Activated CD8-positive, alpha-beta memory T cell treated with anti-CD3 and anti-CD28 coated beads for 36 hours (primary cell): ENCODE data around the gene SAMD4A. TPM values are rescaled to one million over a fixed set of nuclear protein-coding genes. Genes with fewer than 3 reads are reported as not detected.

Source experiments
- CTCF ChIA-PET: fragments of 350-600 bp; sonication (Branson Sonifier 250); formaldehyde crosslinking; loops from one replicate; lab custom pipeline; 2021; ENCODE audit warnings: antibody characterized with exemption; lab: Charles Lee
- POLR2A ChIA-PET: fragments of 350-600 bp; sonication (Branson Sonifier 250); formaldehyde crosslinking; loops from one replicate; lab custom pipeline; 2021; ENCODE audit warnings: antibody characterized with exemption; lab: Charles Lee
- total RNA-seq, 2 experiments: library from RNA; stranded (reverse); gene quantifications; one replicate each; pipeline ENCODE4 v1.2.3, GENCODE V29; 2021

The SAMD4A gene
- total RNA-seq, 2 experiments from 2014 or later: 4.0 to 4.8 TPM

DNA sequence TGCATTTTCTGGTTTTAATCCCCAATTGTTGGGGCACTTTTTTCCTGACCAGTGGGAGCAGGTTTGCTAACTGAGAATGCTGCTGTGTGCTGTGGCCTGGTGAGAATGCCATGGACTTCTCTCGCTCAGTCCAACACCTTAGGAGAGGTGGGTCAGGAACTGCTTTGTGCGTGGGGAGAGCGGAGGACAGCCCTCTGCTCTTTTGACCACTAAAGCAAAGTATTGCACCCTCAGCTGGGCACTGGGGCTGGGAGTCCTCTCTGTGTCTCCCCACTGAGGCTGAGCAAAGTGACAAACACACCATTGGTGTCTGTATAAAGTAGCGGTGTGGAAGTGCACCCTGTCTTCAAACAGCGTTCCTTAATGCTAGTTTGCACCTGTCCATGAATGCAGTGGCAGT, 136.2 kb downstream of the SAMD4A start:
- CTCF ChIA-PET: no interaction called here

DNA sequence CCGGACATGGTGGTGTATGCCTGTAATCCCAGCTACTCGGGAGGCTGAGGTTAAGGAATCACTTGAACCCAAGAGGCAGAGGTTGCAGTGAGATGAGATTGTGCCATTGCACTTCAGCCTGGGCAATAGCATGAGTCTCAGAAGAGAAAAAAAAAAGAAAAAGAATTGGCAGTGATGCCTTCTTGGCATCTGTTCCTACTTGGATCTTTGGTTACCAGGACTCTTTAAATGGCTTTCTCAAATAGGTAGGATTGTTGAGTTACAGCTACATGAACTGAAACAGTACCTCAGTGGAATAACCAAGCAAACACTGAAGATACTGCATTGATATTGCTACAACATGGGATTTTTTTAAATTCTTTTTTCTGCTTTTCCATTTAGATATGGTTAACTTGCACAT, 136.8 kb downstream of the SAMD4A start:
- ChIA-PET CTCF (interaction anchor here (1.4 kb wide), 1 partner anchor 70 kb away, joined by 4 read pairs; no protein-coding TSS in a partner anchor), POLR2A (no interaction called here)

More for the DNA sequence above, 136.2 kb downstream of the SAMD4A start:
- POLR2A ChIA-PET: no interaction called here

DNA sequence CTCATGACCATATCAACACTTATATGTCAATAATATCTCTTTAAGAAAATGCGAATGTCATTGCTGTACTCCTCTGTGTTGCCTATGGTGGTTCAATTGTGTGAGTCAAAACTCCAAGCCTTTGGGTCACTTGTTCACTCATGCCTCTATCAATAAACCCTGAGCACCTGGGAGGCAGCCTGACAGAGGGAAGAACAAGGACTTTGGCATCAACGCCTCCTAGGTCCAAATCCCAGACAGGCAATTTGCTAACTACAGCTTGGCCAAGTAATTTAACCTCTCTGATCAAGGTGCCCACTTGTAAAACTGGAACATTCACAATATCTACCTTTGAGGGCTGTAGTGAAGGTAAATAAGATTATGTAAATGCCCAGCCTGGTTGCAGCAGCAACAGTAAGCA, 137.8 kb downstream of the SAMD4A start:
- POLR2A ChIA-PET: no interaction called here
- CTCF ChIA-PET: interaction anchor here (1.4 kb wide), 1 partner anchor 69 kb away, joined by 4 read pairs; no protein-coding TSS in a partner anchor

DNA sequence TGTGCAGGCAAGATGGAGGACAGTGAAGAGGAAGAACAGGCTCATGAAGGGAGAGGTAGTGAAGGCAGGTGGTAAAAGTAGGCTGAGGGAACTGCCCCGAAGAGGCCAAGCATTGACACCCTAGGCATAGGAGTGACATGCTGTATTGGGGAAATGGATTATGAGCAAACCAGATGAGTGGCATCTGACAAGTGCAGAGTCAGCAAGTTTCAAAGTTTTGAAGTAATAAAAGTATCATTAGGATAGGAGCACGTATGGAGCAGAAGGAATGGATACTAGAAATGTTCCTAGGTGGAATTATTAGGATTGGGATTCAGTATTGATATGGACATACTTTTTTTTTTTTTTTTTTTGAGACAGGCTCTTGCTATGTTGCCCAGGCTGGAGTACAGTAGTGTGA, 139.8 kb downstream of the SAMD4A start:
- ChIA-PET POLR2A (no interaction called here), CTCF (no interaction called here)

DNA sequence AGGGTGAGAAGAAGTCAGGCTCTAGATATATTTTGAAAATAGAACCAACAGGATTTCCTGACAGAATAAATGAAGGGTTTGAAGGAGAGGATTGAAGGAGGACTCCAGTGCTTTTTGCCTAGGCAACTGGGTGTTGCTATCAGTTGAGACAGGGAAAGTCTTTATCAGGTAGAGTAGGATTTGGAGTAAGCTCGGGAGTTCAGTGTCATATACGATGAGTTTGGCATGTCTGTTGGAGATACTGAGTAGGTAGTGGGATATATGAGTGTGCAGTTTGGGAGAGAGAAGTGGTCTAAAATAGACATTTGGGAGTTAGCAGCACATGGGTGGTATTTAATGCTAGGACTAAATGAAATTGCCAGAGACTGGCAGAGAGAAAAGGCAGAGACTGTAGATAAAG, 141.2 kb downstream of the SAMD4A start:
- POLR2A ChIA-PET: no interaction called here
- CTCF ChIA-PET: no interaction called here

DNA sequence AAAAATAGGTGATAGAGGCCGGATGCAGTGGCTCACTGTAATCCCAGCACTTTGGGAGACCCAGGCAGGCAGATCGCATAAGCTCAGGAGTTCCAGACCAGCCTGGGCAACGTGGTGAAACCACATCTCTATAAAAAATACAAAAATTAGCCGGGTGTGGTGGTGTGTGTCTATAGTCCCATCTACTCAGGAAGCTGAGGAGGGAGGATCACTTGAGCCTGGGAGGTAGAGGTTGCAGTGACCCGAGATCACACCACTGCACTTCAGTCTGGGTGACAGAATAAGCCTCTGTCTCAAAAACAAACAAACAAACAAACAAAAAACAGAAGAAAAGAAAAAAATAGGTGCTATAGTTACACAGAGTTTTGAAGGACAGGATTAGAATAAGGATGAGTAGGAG, 142.1 kb downstream of the SAMD4A start:
- CTCF ChIA-PET: no interaction called here

GRCh38 chr14:54709444-54709843, 142.5 kb downstream of the SAMD4A start:
- ChIA-PET CTCF (no interaction called here), POLR2A (no interaction called here)

More for the DNA sequence above, 142.1 kb downstream of the SAMD4A start:
- POLR2A ChIA-PET: no interaction called here

DNA sequence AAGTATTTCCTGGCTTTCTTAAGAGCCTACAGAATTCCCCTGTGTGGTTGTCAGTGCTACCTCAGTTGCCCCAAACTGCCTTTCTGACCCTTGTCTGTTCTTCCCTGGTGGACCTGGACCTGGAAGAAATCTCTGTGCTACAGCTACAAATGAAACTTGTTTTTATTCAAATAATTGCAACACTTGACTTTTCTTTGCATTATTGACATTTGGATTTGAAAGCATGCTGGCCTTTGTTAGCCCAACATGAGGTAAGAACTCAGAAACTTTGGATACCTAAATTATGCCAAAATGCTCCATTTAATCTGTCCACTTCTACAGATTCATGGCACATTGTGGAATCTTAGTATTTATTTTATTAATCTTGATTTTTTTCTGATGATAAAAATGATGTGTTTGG, 142.9 kb downstream of the SAMD4A start:
- CTCF ChIA-PET: no interaction called here

GRCh38 chr14:54711312-54711711, 144.4 kb downstream of the SAMD4A start:
- CTCF ChIA-PET: no interaction called here
- POLR2A ChIA-PET: no interaction called here

More for the DNA sequence above, 142.9 kb downstream of the SAMD4A start:
- POLR2A ChIA-PET: no interaction called here

- POLR2A ChIA-PET: no interaction called here
- CTCF ChIA-PET: no interaction called here
Observed at GRCh38 chr14:54711812-54712464, 145.0 kb downstream of the SAMD4A start.

- POLR2A ChIA-PET: no interaction called here
- CTCF ChIA-PET: interaction anchor here (1.3 kb wide), 1 partner anchor 28 kb away, joined by 6 read pairs; no protein-coding TSS in a partner anchor
Observed at GRCh38 chr14:54712465-54713200, 145.7 kb downstream of the SAMD4A start.

- ChIA-PET POLR2A (no interaction called here), CTCF (interaction anchor here (1.3 kb wide), 1 partner anchor 28 kb away, joined by 6 read pairs; no protein-coding TSS in a partner anchor)
Observed at GRCh38 chr14:54713379-54713778, 146.5 kb downstream of the SAMD4A start.

DNA sequence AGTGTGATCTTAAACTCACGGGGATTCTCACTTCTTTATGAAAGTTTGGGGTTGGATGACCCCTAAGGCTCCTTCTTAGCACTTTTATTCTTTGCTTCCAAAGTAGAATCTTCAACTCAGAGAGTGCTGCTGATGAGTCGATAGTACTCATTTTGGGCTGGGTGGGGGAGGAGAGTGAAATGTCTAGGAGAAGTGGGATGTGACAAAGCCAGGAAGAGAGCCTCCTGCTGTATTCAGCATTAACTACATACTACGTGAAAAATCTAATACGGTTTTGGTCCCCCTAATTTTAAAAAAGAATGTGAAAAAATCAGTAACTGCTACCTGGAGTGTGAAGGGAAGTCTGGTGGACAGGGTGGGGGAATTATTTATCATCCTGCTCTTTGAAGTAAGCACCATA, 148.3 kb downstream of the SAMD4A start:
- CTCF ChIA-PET: no interaction called here
- POLR2A ChIA-PET: no interaction called here

GRCh38 chr14:54715811-54716210, 148.9 kb downstream of the SAMD4A start:
- ChIA-PET CTCF (interaction anchor here (1.1 kb wide), 1 partner anchor 144 kb away, joined by 3 read pairs; no protein-coding TSS in a partner anchor), POLR2A (no interaction called here)

- POLR2A ChIA-PET: no interaction called here
- CTCF ChIA-PET: interaction anchor here (1.1 kb wide), 1 partner anchor 145 kb away, joined by 3 read pairs; no protein-coding TSS in a partner anchor
Observed at GRCh38 chr14:54716862-54717261, 149.9 kb downstream of the SAMD4A start.

- ChIA-PET POLR2A (no interaction called here), CTCF (no interaction called here)
Observed at GRCh38 chr14:54718046-54718445, 151.1 kb downstream of the SAMD4A start.

DNA sequence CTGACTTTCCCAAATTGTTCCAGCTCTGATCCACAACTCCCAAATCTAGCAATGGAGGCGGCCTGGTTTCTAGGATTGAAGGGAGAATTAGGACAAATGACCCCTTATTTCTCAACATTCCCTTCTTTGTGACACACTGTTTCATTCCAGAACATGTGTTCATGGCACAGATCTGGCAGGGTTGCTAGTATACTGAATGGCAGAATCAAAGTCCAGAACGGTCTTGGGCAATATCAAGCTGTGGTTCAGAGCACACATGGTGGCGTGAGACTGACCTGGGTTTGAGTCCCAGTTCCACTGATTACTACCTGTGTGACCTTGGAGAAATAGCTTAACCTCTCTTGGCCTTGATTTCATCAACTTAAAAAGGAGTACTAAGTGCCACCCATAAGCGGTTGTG, 152.5 kb downstream of the SAMD4A start:
- POLR2A ChIA-PET: no interaction called here
- CTCF ChIA-PET: interaction anchor here (1.4 kb wide), 1 partner anchor 154 kb away, joined by 3 read pairs; no protein-coding TSS in a partner anchor

DNA sequence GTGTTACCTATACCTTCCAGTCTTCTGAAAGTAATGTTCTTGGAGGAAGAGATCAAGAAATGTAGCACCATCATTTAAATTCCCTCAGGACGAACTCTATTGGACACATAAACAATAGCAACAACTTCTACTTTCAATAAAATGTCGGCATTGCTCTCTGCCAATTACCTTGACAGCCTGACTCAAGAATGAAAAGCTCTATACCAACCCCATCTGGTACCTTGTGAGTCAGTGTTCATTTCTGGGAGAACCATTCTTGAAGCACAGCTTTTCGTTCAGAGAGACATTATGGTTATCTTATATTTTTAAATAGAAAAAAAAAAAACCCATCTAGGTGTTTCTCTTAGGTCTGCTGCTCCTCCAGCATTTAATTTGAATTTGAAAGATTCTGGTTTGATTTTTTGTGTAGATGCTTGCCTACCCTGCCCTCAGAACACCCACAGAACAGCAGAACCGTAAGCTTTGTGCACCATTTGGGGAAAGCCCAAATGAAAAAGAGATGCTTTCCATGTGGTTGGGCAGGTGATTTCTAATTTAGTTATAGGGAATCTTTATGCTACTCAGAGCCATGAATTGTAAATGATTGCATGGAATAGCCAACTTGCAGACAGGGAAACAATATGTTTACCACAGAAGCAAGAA, 156.0 kb downstream of the SAMD4A start:
- ChIA-PET POLR2A (interaction anchor here (0.6 kb wide), 1 partner anchor 159 kb away, joined by 3 read pairs; no protein-coding TSS in a partner anchor), CTCF (interaction anchor here (0.8 kb wide), 1 partner anchor 15 kb away, joined by 3 read pairs; no protein-coding TSS in a partner anchor)

DNA sequence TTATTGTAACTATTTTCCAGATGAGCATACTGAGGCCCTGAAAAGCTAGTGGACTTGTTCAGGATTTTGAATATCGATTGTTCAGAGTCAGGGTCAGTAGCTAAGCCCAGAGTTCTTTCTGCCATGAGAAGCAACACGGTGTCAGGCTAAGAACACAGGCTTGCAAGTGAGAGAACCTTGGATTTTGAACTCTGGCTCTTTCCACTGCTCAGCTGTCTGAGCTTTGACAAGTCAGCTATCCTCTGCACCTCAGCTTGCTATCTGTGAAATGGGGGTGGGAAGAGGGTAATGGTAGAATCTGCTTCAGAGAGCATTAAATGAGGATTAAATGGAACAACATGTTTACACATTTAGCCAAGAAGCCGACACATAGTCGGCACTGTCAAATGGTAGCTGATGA, 157.2 kb downstream of the SAMD4A start:
- CTCF ChIA-PET: no interaction called here
- POLR2A ChIA-PET: no interaction called here
